Measurements from ENCODE around the gene CDX1.

CDX1 gene

DNA sequence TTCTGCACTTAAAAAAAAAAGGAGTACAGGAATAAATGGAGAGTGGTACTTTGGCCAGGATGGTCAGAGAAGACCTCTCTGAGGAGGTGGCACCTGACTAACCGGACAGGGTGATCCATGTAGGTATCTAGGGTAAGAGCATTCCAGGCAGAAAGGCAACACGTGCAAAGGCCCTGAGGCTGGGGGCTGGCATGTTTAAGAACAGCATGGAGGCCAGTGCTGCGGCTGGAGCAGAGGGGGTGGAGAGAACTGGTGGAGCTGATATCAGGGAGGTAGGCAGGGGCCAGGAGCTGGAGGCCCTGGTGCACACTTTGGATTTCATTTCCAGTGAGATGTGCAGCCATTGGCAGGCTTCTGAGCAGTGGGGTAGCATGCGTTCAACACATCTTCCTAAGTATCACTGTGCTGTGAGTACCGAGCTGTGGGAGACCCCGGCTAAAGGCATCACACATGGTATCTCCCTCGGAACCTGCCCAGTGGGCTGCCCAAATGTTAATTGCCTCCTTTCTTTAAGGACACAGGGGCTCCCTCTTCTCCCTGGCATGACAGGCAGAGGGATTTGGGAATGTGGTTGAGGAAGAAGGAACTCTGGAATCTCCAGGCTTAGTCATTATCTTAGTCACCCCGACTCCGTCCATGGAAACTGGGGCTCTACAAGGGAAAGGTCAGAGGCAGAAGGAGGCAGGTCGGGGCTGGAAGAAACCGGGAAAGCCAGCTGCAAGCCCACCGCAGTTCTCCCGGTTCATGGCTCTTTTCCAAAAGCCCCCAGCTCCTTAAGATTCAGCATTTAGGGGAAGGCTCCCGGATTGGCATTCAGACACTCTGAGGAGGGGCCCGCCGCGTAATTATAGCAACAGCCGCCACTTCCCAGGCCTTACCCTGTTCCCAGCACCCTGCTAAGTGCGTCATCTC, 41.9 kb downstream of the CDX1 start:
- DNase-seq (ENCODE audit: low read depth), result no peak

DNA sequence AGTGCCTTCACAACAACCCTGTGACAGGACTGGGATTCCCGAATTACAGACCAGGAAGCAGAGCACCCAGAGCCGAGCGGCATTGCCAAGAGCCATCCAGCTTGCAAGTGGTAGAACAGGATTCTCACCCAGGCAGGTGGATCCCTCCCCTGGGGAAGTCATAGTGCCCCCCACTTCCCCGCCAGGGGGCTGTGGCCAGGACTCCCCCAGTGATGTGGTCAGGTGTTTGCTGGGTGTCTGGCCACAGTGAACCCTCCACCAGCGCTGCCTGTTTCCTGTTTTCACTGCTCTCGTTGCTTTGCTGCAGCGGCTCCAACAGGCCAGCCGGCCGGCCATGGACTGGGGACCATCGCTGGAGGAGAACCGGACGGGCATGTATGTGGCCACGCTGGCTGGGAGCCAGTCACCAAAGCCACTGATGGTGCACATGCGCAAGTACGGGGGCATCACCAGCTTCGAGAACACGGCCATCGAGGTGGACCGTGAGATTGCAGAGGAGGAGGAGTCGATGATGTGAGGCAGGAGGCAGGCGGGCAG, 42.6 kb downstream of the CDX1 start:
- DNase-seq (ENCODE audit: low read depth), result no peak

DNA sequence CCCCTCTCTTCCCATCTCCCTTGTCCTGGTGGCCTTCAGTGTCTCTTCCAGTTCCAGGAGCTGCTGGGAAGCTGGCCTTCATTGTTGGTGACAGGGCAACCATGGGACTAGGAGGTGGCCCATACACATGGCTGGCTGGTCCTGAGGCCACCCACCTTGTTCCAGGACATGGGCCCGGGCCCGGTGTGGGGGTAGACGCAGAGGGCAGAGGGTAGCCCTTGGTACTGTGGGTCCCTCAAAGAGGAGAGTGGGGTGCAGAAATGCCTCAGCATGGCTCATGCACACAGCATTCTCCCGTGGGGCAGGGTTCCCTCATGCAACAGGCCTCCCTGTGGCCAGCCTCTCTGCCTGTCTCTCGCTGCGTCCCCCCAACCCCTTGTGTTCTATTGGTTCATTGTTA, 44.1 kb downstream of the CDX1 start:
- DNase-seq (ENCODE audit: low read depth), result no peak

DNA sequence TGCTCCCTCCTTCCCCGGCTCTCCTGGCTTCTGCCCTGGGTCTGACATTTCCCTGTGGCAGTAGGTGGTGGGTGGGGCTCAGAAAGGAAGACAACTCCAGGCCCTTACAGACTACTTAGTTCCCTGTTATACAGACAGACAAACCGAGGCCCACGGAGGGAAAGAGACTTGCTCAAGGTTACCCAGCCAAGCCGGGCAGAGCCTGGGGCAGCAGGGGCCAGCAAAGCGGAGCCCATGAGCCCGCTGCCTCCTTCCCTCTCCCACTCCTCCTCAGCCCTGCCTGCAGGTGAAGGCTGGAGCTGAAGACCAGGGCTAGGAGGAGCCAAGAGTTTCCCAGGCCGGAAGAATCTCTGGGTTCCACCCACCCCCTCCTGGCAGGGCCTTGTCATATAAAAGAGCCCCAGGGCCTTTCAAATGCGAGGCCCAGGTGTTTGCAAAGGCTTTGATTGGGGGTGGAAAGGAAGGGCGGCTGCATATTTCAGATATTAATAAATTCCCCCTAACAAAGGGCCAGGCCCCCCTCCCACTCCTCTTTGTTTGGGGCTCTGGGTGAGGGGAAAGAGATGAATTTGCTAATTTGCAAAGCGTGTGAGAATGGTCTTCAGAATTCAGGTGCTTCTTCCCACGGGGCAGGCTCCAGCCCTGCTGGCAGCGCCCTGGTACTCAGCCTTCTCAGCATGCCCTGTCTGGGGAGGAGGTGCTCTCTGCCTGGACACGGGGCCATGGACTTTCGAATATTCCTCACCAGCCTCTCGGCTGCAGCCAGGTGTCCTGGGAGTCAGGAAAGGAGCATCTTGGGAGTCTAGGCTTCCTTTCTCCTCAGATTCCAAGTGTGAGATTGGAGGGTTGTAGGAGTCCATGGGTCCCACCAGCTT, 44.8 kb downstream of the CDX1 start:
- no peak for DNase-seq (ENCODE audit: low read depth)

DNA sequence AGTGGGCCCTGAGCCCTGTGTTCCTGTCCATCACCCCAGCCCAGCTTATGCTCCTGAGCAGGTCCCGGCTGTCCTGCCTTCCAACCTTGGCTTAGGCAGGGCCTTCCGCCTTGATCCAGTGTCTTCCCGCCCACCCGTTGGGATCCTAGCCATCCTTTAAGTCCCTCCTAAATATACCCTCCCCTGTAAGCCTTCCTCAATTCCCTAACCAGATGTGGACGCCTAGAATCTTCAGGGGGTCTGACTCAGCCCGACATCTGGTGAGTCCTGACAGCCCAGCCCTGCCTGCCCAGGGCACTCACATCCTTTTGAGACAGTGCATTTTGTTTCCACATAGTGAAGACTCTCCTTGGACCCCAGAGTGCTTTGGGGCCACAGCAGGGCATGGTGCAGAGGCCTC, 47.0 kb downstream of the CDX1 start:
- DNase-seq (ENCODE audit: low read depth), result no peak

DNA sequence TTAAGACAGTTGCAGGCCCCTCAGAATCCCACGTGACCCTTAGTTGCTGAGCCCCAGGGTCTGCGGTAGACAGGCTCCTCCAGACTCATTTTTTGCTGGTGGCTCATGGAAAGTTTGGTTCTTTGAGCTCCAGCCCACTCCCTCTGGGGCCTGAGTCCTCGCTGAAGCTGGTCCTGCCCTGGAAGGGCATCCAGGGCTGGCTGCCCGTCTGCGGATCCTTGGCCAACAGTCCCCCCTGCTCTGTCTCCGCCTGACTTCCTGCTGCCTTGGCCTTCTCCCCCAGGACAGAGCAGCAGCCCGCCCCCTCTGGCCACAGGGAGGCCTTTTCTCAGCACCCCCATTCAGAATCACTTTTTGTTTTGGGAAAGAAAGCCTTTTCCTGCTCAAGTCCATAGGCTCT, 47.7 kb downstream of the CDX1 start:
- no peak for DNase-seq (ENCODE audit: low read depth)

DNA sequence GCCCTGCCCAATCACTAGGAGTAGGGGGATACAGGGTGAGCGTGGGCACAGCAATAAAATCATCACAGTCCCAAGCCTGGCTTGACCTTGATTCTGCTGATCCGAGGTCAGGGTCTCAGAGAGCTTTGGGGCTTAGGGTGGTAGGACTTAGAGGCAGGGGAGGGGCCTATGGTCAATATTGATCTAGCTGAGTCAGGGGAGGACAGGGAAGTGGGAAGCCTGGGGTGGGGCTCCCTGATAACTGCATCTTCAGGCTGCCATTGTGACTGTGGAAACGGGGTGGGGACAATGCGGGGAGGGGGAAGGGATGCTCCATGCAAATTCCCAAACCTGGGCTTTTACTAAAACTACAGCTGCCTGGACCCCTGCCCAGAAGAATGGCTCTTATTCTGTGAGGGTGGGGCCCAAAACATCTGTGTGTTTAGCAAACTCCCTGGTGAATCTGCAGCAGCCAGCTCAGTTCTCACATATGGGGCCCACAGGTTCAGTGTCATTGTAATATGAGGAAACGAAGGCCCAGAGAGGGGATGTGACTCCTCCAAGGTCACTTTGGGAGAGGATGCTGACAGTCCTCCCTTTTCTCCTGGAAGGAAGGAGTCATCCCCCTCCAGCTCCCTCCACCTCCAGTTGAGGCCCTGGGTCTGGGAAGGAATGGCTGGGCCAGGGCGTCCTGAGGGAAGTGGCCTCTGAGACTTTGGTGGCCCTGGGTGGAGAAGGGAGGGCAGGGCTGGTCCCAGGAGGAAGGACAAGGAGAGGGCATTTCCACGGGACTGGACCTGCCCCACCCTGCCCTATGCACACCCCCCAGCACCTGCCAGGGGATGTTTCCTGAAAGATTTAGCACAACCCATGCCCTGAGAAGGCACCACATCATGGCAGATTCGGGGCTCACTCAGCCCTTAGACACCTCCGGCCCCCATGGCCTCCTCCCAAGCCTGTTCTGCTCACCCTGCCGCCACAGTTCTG, 49.7 kb downstream of the CDX1 start:
- no peak for DNase-seq (ENCODE audit: low read depth)

DNA sequence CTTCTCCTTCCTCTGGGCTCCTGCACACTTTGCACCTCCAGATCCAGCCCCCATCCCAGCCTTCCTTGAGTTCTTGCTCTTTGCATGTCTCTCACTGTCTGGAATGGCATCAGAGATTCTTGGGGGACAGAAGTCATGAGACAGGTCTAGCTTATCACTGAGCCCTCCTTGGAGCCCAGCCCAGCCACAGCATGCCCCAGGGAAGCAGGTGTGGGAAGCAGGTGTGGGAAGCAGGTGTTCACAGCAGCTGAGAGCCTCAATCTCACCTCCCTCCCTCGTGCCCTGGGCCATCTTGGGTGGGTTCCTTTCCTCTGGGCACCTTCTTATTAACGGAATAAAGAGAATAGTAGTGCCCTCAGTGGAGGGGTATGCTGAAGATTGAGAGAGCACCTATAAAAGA, 50.5 kb downstream of the CDX1 start:
- no peak for DNase-seq (ENCODE audit: low read depth)

DNA sequence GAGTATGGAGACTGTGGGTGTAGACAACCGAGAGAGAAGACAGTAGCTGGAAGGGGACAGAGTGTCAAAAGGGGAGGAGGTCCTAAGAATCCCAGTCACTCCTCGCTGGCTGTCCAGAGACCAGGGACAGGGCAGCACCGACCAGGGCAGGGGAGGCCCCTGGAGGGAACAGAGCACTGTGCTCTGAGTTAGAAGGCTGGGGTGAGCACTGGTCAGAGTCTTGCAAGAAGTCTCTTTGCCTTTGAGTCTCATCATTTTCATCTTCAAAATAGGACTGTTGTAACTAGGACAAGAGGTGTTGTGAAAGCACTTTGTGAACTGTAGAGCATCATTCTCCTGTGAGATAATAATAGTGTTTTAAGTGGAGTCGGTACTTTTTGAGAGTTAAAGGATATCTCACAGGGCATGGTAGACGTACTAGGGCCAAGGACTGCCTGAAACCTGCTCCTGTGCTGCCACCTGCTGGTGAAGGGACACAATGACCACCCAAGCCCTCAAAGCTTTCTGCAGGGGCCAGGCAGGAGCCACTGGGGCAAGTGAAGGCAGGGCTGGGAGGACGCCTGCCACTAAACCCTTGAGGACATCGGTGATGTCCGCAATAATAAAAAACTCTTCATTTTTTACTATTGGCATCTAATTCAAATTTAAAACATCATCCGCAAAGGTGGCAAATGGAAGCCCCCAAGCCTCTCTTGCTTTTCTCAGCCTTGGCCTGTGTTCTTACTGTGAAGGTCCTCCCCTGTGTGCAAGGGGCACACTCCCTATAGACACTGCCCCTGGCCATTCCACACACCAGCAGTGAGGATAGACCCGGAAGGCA, 51.5 kb downstream of the CDX1 start:
- peak; percentile 58 for DNase-seq (ENCODE audit: low read depth)

DNA sequence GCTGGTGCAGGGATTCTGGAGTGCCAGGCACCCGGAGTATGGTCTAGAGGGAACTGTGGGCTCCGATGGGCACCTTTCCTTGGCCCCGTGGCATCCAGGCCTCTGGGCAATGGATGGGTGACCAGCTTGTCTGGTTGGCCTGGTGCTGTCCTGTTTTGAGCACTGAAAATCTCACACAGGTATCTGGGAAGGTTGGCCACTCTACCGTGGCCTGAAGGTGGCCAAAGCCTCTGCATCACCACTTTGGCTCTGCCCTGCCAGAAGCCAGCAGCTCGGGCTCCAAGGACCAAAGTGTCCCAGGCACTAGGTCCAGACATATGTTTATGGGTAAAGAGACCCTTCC, 52.1 kb downstream of the CDX1 start:
- no peak for DNase-seq (ENCODE audit: low read depth)

DNA sequence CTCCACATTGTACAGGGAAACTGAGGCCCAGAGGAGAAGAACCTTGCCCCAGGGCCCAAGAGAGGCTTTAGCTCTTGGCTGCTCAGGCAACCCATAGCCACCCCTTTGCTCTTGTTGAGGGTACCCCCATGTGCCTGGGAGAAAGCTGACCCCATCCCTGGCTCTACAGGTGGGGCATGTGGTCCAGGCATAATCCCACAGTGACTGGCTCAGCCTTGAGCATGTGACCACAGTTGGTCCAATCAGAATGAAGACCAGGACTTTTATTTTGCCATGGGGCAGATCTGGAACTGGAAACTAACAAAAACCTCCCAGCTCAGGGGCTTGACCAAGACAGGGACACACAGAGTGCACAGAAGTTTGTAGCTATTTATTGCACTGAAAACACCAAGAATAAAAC, 52.6 kb downstream of the CDX1 start:
- no peak for DNase-seq (ENCODE audit: low read depth)

DNA sequence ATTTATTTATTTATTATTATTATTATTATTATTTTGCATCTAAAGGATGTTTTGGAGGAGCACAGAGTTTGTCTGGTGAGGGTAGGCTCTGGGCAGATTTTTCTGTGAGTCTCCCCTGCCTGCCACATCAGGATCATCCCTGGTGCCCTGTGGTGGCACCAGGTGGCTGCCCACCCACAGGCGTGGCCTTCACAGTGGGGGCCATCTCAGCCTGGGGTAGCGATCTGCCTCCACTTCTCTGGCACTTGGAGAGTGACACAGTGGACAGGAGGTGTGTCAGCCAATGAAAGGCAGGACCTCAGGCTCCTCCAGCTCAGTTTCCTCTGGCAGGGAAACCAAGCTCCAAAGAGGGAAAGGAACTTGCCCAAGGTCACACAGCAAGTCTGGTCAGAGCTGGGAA, 53.3 kb downstream of the CDX1 start:
- no peak for DNase-seq (ENCODE audit: low read depth)

DNA sequence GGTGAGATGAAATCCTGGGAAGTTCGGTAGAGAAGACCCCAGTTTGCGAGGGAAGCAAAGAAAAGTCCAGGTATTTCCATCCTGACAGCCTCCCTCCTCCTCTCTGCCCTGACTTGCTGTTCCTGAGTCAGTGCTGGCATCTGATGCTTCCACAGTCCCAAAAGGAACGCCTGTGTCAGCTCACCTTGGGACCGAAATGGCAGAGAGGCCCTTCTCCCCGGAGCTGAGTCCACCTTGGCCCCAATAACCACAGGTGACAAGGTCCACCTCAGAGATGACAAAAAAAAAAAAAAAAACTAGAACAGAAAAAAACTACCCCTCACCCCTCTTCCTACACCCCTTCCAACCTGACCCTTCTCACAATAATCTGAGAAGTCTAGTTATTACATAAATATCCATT, 54.9 kb downstream of the CDX1 start:
- DNase-seq (ENCODE audit: low read depth), result no peak

DNA sequence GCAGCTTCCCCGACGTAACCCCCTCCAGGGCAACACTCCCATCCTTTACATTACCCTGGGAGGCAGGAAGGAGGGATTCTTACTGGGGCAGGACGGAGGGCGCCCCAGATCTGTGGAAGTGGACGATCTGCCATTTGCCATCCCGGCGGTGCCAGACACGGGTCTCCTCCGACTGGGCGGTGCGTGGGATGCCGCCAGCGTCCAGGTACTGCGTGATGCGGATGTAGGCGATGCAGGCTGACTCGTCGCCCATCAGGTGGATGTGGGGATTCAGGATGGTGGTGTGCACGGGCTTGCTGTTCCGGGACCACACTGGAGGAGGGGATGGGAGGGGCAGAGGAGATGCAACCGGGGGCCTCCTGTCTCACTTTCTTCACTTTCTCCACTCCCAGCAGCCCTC, 56.3 kb downstream of the CDX1 start:
- no peak for DNase-seq (ENCODE audit: low read depth)

DNA sequence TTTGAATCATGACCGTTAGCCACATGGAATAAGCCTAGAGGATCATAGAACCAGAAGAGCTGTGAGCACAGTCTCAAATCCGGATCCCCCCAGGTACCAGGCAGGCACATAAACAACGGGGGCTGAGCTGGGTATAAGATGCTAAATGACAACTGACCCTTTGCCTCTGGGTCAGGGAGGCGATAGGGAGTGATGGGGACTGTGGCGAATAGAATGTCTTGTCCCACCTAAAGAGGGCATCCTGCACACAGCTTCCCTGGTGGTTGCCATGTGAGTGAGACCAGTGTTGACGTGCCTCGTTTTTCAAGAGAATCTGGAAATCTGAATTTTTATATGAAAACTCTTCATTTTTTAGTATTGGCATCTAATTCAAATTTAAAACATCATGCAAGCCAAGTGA, 56.9 kb downstream of the CDX1 start:
- DNase-seq (ENCODE audit: low read depth), result no peak

DNA sequence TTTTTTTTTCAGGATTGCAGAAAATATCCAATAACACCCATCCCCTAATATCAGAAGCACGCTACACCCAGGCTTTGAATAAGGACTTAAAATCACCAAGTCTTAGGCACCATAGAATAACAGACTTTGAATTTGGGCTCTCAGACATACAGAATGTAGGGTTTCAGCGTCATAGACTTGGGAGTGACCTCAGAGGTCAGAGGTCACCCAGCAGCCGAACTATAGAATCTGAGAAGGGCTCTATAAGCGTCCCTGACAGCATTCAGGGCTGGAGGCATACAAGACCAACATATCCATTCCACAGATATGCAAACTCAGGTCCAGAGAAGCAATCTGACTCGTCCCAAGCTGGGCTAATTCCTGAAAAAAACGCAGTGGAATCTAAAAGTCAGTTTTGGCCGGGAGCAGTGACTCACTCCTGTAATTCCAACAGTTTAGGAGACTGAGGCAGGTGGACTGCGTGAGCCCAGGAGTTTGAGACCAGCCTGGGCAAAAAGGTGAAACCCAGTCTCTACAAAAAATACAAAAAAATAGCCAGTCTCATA, 58.0 kb downstream of the CDX1 start:
- no peak for DNase-seq (ENCODE audit: low read depth)

DNA sequence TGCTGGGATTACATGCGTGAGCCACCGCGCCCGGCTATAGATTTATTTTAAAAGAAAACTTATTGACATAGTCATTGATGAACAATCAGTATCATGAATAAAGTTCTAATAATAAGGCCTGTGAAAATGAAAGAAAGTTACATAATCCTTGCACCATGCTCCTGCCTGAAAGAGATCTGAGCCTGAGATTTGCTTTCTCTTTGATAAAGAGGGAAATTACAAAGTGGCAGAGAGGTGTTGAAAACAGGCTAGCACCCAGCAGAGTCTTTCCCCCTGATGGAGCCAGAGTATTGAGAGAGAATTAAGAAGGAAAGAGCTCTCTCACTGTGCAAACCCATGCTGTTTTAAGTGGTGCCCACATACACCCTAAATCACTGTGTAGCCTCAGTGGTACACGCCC, 60.5 kb downstream of the CDX1 start:
- no peak for DNase-seq (ENCODE audit: low read depth)

DNA sequence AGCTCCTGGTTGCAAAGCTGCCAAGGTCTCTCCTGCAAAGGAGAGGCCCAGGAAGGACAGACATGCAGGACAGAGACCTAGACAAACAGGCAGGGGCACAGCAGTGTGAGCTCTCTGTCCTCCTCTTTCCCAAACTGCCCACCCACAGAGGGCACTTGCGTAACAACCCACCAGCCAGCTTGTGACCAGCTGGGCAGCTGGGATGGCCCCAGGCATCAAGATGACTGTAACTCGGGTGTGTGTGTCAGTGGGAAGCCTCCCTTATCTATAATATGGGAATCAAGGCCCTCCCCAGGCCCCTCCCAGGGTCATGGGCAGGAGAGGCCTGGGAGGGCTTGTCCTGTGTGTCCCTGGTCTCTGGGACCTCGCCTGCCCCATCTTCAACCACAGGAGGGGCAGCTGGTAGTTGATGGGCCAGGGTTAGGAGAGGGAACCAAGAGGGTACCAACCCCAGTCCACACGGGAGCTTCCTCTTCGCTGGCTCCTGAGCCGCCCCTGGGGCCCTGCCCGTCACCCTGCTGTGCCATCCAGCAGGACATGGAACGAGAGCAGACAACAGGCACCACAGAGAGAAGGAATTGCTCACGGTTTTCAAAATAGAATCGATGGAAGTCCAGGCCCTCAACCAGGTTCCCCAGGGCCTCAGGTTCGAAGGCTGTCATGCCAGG, 61.2 kb downstream of the CDX1 start:
- DNase-seq (ENCODE audit: low read depth), result no peak

DNA sequence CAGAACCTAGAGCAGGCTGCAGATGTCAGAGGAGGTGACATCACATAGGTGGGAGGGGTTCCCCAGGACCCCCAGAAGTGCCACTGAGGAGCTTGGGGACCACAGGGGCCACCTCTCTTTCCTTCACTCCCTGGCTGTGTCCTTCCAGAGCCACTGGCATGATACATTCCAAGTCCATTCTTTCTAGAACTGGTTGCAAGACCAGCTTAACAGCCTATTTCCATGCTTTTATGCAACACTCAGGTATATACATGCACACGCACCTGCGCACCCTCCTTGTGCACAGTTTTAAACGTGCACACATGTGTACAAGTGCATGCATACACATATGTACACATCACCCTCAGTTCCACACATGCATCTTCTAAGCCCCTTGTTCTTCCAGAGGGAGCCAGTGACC, 63.0 kb downstream of the CDX1 start:
- DNase-seq (ENCODE audit: low read depth), result no peak

DNA sequence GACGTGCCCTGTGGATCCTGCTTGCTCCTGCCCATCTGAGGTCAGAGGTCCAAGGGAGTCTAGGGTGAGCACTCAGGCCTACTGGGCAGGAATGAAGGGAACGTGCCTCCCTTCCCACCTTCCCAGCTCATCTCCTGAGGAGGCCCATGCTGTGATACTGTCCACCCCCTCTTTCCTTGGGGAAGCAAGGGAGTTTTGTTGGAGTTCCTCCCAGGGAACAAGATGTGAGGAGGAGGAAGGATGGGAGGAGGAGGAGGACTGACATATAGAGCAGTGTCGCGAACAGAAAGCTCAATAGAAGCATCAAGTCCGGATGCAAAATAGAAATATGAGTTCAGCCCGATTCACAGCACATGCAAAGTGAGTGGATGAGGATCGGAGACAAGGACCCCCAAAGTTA, 64.3 kb downstream of the CDX1 start:
- DNase-seq (ENCODE audit: low read depth), result no peak
